Esophagus muscularis mucosa (tissue), 4 donors: ENCODE data around the gene PTPN3. TPM values are rescaled to one million over a fixed set of nuclear protein-coding genes. Genes with fewer than 3 reads are reported as not detected.

ENCODE experiments used
- DNase-seq: peaks from one replicate; pipeline ENCODE4 v3.0.0-alpha.2; 2017; ENCODE audit errors: extremely low spot score
- H3K27ac ChIP-seq, 4 donors: fragments of 200-600 bp; sonication (generic); replicated peaks in 1 of 4; 1 replicate in 3 of 4; 2 replicates in 1 of 4; pipeline ENCODE4 v1.5.1; 2016 to 2019; ENCODE audit warnings: mild to moderate bottlenecking in 1 of 4
- H3K27me3 ChIP-seq, 4 donors: fragments of 200-600 bp; sonication (generic); one replicate each; pipeline versions ENCODE4 v1.5.1 to v1.6.0; 2016 to 2019
- H3K36me3 ChIP-seq, 4 donors: fragments of 200-600 bp; sonication (generic); one replicate each; pipeline ENCODE4 v1.5.1; 2016 to 2019
- H3K4me1 ChIP-seq, 4 donors: fragments of 200-600 bp; sonication (generic); one replicate each; pipeline ENCODE4 v1.5.1; 2016 to 2019
- H3K4me3 ChIP-seq, 4 donors: fragments of 200-600 bp; sonication (generic); 1 replicate in 2 of 4; 2 replicates in 2 of 4; pipeline ENCODE4 v1.5.1; 2016 to 2019; ENCODE audit warnings: mild to moderate bottlenecking in 4 of 4, moderate library complexity in 1 of 4
- H3K9me3 ChIP-seq, 4 donors: fragments of 200-600 bp; sonication (generic); 1 replicate in 3 of 4; 2 replicates in 1 of 4; pipeline ENCODE4 v1.5.1; 2016 to 2019
- CTCF ChIP-seq, 3 experiments: fragments of 200-600 bp in 2 of 3; fragments of 450-650 bp in 1 of 3; sonication (generic) in 2 of 3; IDR thresholded peaks; one replicate each; pipeline ENCODE4 v1.5.1; 2017 to 2019; ENCODE audit warnings: antibody characterized with exemption in 3 of 3, mild to moderate bottlenecking in 2 of 3, moderate library complexity in 1 of 3
- EP300 ChIP-seq: sonication (generic); formaldehyde crosslinking; IDR thresholded peaks from one replicate; pipeline ENCODE4 v1.6.1; 2017; ENCODE audit warnings: antibody characterized with exemption
- POLR2A ChIP-seq: fragments of 450-650 bp; IDR thresholded peaks from one replicate; pipeline ENCODE4 v1.6.1; 2017; ENCODE audit warnings: antibody characterized with exemption, moderate library complexity, mild to moderate bottlenecking, low read depth
- POLR2AphosphoS5 ChIP-seq, 2 donors: sonication (generic); formaldehyde crosslinking; IDR thresholded peaks; one replicate each; pipeline ENCODE4 v1.6.1; 2017; ENCODE audit warnings: antibody characterized with exemption in 2 of 2
- WGBS: methylation state at CpG from one replicate; pipeline ENCODE4 v1.1.5; 2018; 5-methylcytosine and 5-hydroxymethylcytosine counted together
- intact Hi-C: fragments of 100-400 bp; cut with DNase I; formaldehyde crosslinking; loops from one replicate; pipeline ENCODE4 v1.15.1; 2023
- total RNA-seq, 4 donors: library from RNA; depleted of rRNA; stranded (reverse); fragments of >200 nt; gene quantifications; one replicate each; pipeline versions ENCODE4 v1.1.0 to v1.2.1, GENCODE V29; 2016

Gene PTPN3
- total RNA-seq, 4 donors from 2014 or later: 0.83 to 2.0 (median 1.3) TPM

- Histone ChIP-seq H3K4me1 (no peaks in the 10 kb centered on the region), H3K27me3 (no peaks in the 10 kb centered on the region), H3K9me3 (no peaks in the 10 kb centered on the region), H3K36me3 (peaks cover 0 to 100% (median 0%) of the 10 kb centered on the region in 4 donors), H3K4me3 (no peak overlapping the region), H3K27ac (no peak overlapping the region)
- intact Hi-C loops: no loop called here
- TF ChIP-seq EP300 (no peak), POLR2AphosphoS5 (IDR thresholded peaks at IDR 0.05) (no peak), CTCF (IDR thresholded peaks at IDR 0.05) (no peak), POLR2A (no peak)
- 97% methylated on average over 3 of the region's 3 CpGs for WGBS
- DNase-seq: no peak
Observed at GRCh38 chr9:109385499-109385898, 112.6 kb downstream of the PTPN3 start.

DNA sequence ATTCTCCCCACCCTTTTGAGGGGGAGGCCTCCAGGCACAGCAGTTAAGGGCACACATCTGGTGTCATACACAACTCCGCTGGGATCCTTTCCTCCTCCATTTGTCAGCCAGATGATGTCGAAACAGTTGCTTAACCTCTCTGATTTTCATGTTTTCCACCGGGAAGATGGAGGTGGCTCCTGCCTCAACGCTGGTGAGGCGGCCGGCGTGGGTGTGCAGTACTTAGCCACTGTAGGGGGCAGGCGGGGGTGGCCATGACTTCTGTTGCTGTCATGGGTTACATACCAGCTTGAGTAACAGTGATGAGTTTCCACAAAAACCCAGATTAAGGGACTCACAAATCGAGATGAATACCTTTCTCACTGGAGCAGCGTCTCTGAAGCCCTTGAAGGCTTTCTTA lies 114.2 kb downstream of the PTPN3 start:
- 84% methylated on average over 9 of the region's 10 CpGs for WGBS
- DNase-seq: no peak
- no peaks in the 10 kb centered on the region for H3K4me1 ChIP-seq
- intact Hi-C loops: no loop called here
- no peak for TF ChIP-seq POLR2A
- no peaks in the 10 kb centered on the region for H3K27me3 ChIP-seq
- peaks cover 0 to 100% (median 0%) of the 10 kb centered on the region in 4 donors for H3K36me3 ChIP-seq
- H3K9me3 ChIP-seq: no peaks in the 10 kb centered on the region
- no peak overlapping the region for H3K4me3 ChIP-seq
- no peak overlapping the region for H3K27ac ChIP-seq

DNA sequence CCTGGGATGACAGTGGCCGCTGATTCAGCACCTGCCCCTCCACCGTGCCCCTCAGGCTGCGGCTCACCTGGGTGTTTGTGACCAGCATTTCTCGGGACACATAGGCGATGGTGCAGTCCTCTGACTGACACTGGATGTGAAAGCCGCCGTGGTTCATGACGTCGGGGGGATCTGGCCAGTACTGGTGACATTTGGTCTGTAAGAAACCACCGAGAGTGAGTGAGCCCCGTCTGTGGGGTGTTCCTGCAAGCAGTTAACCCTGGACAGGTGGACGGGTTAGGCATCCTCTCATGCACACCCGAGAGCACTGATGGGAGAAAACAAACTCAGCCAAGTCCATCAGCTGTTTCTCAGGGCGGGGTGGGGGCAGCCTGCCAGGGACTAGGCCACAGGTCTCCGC lies 114.8 kb downstream of the PTPN3 start:
- Histone ChIP-seq H3K36me3 (peaks cover 0 to 98% (median 0%) of the 10 kb centered on the region in 4 donors), H3K4me1 (no peaks in the 10 kb centered on the region), H3K27me3 (no peaks in the 10 kb centered on the region), H3K9me3 (no peaks in the 10 kb centered on the region), H3K27ac (no peak overlapping the region), H3K4me3 (no peak overlapping the region)
- no peak for DNase-seq
- WGBS: 90% methylated on average over 8 of the region's 15 CpGs
- intact Hi-C loops: no loop called here
- no peak for TF ChIP-seq EP300
- TF ChIP-seq CTCF (IDR thresholded peaks at IDR 0.05): no peak
- no peak for TF ChIP-seq POLR2A
- no peak for TF ChIP-seq POLR2AphosphoS5 (IDR thresholded peaks at IDR 0.05)

- no peaks in the 10 kb centered on the region for H3K4me1 ChIP-seq
- no peaks in the 10 kb centered on the region for H3K9me3 ChIP-seq
- TF ChIP-seq POLR2A (no peak), CTCF (IDR thresholded peaks at IDR 0.05) (no peak), POLR2AphosphoS5 (IDR thresholded peaks at IDR 0.05) (no peak), EP300 (no peak)
- 96% methylated on average over 3 of the region's 3 CpGs for WGBS
- H3K27ac ChIP-seq: no peak overlapping the region
- no peak overlapping the region for H3K4me3 ChIP-seq
- intact Hi-C loops: no loop called here
- H3K27me3 ChIP-seq: no peaks in the 10 kb centered on the region
- peaks cover 0 to 90% (median 0%) of the 10 kb centered on the region in 4 donors for H3K36me3 ChIP-seq
- DNase-seq: no peak
Observed at GRCh38 chr9:109382585-109382984, 115.5 kb downstream of the PTPN3 start.

GRCh38 chr9:109382182-109382581 lies 115.9 kb downstream of the PTPN3 start:
- H3K27me3 ChIP-seq: no peaks in the 10 kb centered on the region
- no peak for DNase-seq
- no peaks in the 10 kb centered on the region for H3K4me1 ChIP-seq
- 92% methylated on average over 9 of the region's 13 CpGs for WGBS
- no peak overlapping the region for H3K27ac ChIP-seq
- peaks cover 0 to 86% (median 0%) of the 10 kb centered on the region in 4 donors for H3K36me3 ChIP-seq
- no peak overlapping the region for H3K4me3 ChIP-seq
- TF ChIP-seq CTCF (IDR thresholded peaks at IDR 0.05) (no peak), POLR2A (no peak), POLR2AphosphoS5 (IDR thresholded peaks at IDR 0.05) (no peak), EP300 (no peak)
- no peaks in the 10 kb centered on the region for H3K9me3 ChIP-seq
- intact Hi-C loops: no loop called here
